Progenitor cell of endocrine pancreas (in vitro differentiated cells): ENCODE results near the gene PAWR. TPM values are rescaled to one million over a fixed set of nuclear protein-coding genes. Genes with fewer than 3 reads are reported as not detected.

Experiments used
- DNase-seq: peaks from one replicate; pipeline ENCODE4 v3.0.0; 2021; ENCODE audit warnings: low spot score; ENCODE audit not compliant: unreplicated experiment
- H3K27ac Mint-ChIP-seq: 2 replicates; pipeline ENCODE4 v1.8.0; 2021; ENCODE audit warnings: mild to moderate bottlenecking, moderate library complexity, mixed read lengths
- H3K27me3 Mint-ChIP-seq: 2 replicates; pipeline ENCODE4 v1.8.0; 2021; ENCODE audit warnings: mixed read lengths
- H3K36me3 Mint-ChIP-seq: 2 replicates; pipeline ENCODE4 v1.8.0; 2022; ENCODE audit warnings: mixed read lengths; ENCODE audit not compliant: insufficient read depth
- H3K4me1 Mint-ChIP-seq: 2 replicates; pipeline ENCODE4 v1.8.0; 2021; ENCODE audit warnings: low read depth, mixed read lengths
- H3K4me3 Mint-ChIP-seq: 2 replicates; pipeline ENCODE4 v1.8.0; 2021; ENCODE audit warnings: low read depth, mild to moderate bottlenecking, moderate library complexity, mixed read lengths
- H3K9me3 Mint-ChIP-seq: 2 replicates; pipeline ENCODE4 v1.8.0; 2021; ENCODE audit warnings: low read depth, mixed read lengths
- total RNA-seq: library from RNA; stranded (reverse); gene quantifications from 2 replicates; pipeline ENCODE4 v1.2.1, GENCODE V29; 2021
- TF ChIP-seq, protein P1 (sequence below): fragments of 200-600 bp; sonication (generic); IDR thresholded peaks from one replicate; pipeline ENCODE4 v1.5.0; 2021; ENCODE audit warnings: antibody characterized with exemption, mild to moderate bottlenecking; ENCODE audit not compliant: unreplicated experiment

The PAWR gene
- total RNA-seq, 1 donor from 2014 or later = 85.7 TPM

DNA sequence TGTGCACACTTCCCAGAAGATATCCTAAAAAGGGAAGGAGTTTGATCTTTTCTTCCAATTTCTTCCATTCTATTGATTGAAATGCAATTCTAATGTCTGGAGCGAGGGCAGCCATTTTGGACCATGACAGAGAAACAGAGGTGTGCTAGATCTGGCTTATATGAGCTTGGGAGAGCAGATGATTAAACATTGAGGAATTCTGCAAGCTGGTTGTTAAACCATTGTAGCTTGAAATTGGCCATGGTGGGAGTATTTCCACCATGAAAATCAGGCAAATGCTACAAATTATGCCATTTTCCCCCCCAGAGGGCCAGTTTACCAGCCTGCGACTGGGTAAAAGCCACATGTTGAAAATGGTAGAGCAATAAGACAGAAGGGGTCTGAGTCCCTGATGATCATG lies 155.0 kb downstream of the PAWR start:
- no peak overlapping the region for H3K4me3 Mint-ChIP-seq
- no peak overlapping the region for H3K27ac Mint-ChIP-seq
- H3K27me3 Mint-ChIP-seq = peaks cover 5% of the 10 kb centered on the region
- H3K9me3 Mint-ChIP-seq = peaks cover 4% of the 10 kb centered on the region
- no peak for DNase-seq
- H3K36me3 Mint-ChIP-seq = no peaks in the 10 kb centered on the region
- peaks cover 5% of the 10 kb centered on the region for H3K4me1 Mint-ChIP-seq
- TF ChIP-seq, protein P1, sequence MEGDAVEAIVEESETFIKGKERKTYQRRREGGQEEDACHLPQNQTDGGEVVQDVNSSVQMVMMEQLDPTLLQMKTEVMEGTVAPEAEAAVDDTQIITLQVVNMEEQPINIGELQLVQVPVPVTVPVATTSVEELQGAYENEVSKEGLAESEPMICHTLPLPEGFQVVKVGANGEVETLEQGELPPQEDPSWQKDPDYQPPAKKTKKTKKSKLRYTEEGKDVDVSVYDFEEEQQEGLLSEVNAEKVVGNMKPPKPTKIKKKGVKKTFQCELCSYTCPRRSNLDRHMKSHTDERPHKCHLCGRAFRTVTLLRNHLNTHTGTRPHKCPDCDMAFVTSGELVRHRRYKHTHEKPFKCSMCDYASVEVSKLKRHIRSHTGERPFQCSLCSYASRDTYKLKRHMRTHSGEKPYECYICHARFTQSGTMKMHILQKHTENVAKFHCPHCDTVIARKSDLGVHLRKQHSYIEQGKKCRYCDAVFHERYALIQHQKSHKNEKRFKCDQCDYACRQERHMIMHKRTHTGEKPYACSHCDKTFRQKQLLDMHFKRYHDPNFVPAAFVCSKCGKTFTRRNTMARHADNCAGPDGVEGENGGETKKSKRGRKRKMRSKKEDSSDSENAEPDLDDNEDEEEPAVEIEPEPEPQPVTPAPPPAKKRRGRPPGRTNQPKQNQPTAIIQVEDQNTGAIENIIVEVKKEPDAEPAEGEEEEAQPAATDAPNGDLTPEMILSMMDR = no peak

Other genes starting within 250 kb of the PAWR start
- gene PPP1R12A, start 244.1 kb upstream of the PAWR start, total RNA-seq = 73.2 and 82.9 TPM in 2 replicates